Hepatocyte (in vitro differentiated cells): ENCODE results near the gene HNRNPA0. TPM values are rescaled to one million over a fixed set of nuclear protein-coding genes. Genes with fewer than 3 reads are reported as not detected.

Source experiments
- DNase-seq: peaks from one replicate; pipeline ENCODE4 v3.0.0-alpha.2; 2016; ENCODE audit warnings: low spot score
- H2AFZ ChIP-seq: fragments of 200-600 bp; sonication (generic); 2 replicates; pipeline ENCODE4 v1.6.0; 2016; ENCODE audit warnings: antibody characterized with exemption, mild to moderate bottlenecking
- H3K27ac ChIP-seq: fragments of 200-600 bp; sonication (generic); 2 replicates; pipeline ENCODE4 v1.5.1; 2016; ENCODE audit warnings: mild to moderate bottlenecking
- H3K27me3 ChIP-seq: fragments of 200-600 bp; sonication (generic); 2 replicates; pipeline ENCODE4 v1.6.1; 2016
- H3K36me3 ChIP-seq: fragments of 200-600 bp; sonication (generic); replicated peaks from 2 replicates; pipeline ENCODE4 v1.5.1; 2016; ENCODE audit warnings: low read depth; ENCODE audit not compliant: insufficient read depth
- H3K4me1 ChIP-seq: fragments of 200-600 bp; sonication (generic); 2 replicates; pipeline ENCODE4 v1.5.1; 2016; ENCODE audit warnings: mild to moderate bottlenecking, moderate library complexity; ENCODE audit not compliant: insufficient read depth
- H3K4me2 ChIP-seq: fragments of 200-600 bp; sonication (generic); 2 replicates; pipeline ENCODE4 v1.6.0; 2016
- H3K4me3 ChIP-seq: fragments of 200-600 bp; sonication (generic); 2 replicates; pipeline ENCODE4 v1.5.1; 2016; ENCODE audit warnings: mild to moderate bottlenecking
- H3K79me2 ChIP-seq: fragments of 200-600 bp; sonication (generic); 2 replicates; pipeline ENCODE4 v1.6.0; 2017; ENCODE audit warnings: mild to moderate bottlenecking
- H3K9me2 ChIP-seq: fragments of 200-600 bp; sonication (generic); replicated peaks from 2 replicates; pipeline ENCODE4 v1.6.0; 2017; ENCODE audit warnings: mild to moderate bottlenecking; ENCODE audit not compliant: insufficient read depth
- H3K9me3 ChIP-seq: fragments of 200-600 bp; sonication (generic); 2 replicates; pipeline ENCODE4 v1.5.1; 2016; ENCODE audit warnings: low read depth, mild to moderate bottlenecking
- H4K20me1 ChIP-seq: fragments of 200-600 bp; sonication (generic); 2 replicates; pipeline ENCODE4 v1.6.0; 2016; ENCODE audit warnings: mild to moderate bottlenecking; ENCODE audit not compliant: insufficient read depth, poor library complexity, severe bottlenecking
- CTCF ChIP-seq: fragments of 200-600 bp; sonication (generic); IDR thresholded peaks from 2 replicates; pipeline ENCODE4 v1.5.1; 2016; ENCODE audit warnings: antibody characterized with exemption, mild to moderate bottlenecking; ENCODE audit not compliant: poor library complexity
- EZH2 ChIP-seq: fragments of 200-600 bp; sonication (generic); IDR thresholded peaks from 2 replicates; pipeline ENCODE4 v1.6.1; 2016; ENCODE audit warnings: antibody characterized with exemption, mild to moderate bottlenecking, borderline replicate concordance
- EZH2phosphoT487 ChIP-seq: fragments of 200-600 bp; sonication (generic); IDR thresholded peaks from one replicate; pipeline ENCODE4 v1.6.1; 2018; ENCODE audit warnings: antibody characterized with exemption, mild to moderate bottlenecking, low read depth, moderate library complexity; ENCODE audit not compliant: unreplicated experiment, severe bottlenecking
- WGBS: methylation state at CpG from one replicate; pipeline ENCODE4 v1.1.6; 2016; ENCODE audit warnings: low lambda C conversion rate; ENCODE audit errors: missing lambda C conversion rate; 5-methylcytosine and 5-hydroxymethylcytosine counted together
- polyA plus RNA-seq: library from polyadenylated mRNA; unstranded; fragments of >200 nt; fragmentation: Nextera tagmentation; extraction: Ambion mirVana; gene quantifications from 2 replicates; pipeline ENCODE4 v1.2.1, GENCODE V29; 2016
- total RNA-seq: library from RNA; depleted of rRNA; stranded (reverse); fragments of >200 nt; gene quantifications from 2 replicates; pipeline ENCODE4 v1.2.3, GENCODE V29; 2014

Gene HNRNPA0
- total and polyA plus RNA-seq, 2 experiments from 2014 or later, result 15.8 to 30.8 TPM

- Histone ChIP-seq H3K9me3 (no peaks in the 10 kb centered on the region), H4K20me1 (no peaks in the 10 kb centered on the region), H3K36me3 (peaks cover 3% of the 10 kb centered on the region), H2AFZ (no peak overlapping the region), H3K9me2 (no peaks in the 10 kb centered on the region), H3K27me3 (no peaks in the 10 kb centered on the region), H3K4me2 (no peak overlapping the region), H3K4me3 (no peak overlapping the region), H3K27ac (no peak overlapping the region), H3K79me2 (no peaks in the 10 kb centered on the region), H3K4me1 (peaks cover 9% of the 10 kb centered on the region)
- 4% methylated on average over 1 of the region's 1 CpG for WGBS
- no peak for TF ChIP-seq CTCF
- no peak for TF ChIP-seq EZH2
- no peak for DNase-seq
These were observed 57.7 kb downstream of the HNRNPA0 start for GRCh38 chr5:137696481-137696880.

GRCh38 chr5:137695651-137696428, 58.3 kb downstream of the HNRNPA0 start:
- Histone ChIP-seq H4K20me1 (no peaks in the 10 kb centered on the region), H2AFZ (no peak overlapping the region), H3K4me3 (no peak overlapping the region), H3K79me2 (no peaks in the 10 kb centered on the region), H3K27me3 (no peaks in the 10 kb centered on the region), H3K4me2 (no peak overlapping the region), H3K27ac (no peak overlapping the region), H3K9me3 (no peaks in the 10 kb centered on the region), H3K36me3 (peaks cover 3% of the 10 kb centered on the region), H3K4me1 (peaks cover 9% of the 10 kb centered on the region), H3K9me2 (no peaks in the 10 kb centered on the region)
- TF ChIP-seq EZH2 (no peak), EZH2phosphoT487 (no peak), CTCF (no peak)
- WGBS, result 93% methylated on average over 4 of the region's 4 CpGs
- no peak for DNase-seq

Other genes starting within 250 kb of the HNRNPA0 start
- gene KLHL3, start 18.3 kb downstream of the HNRNPA0 start, total RNA-seq, result 4.0 and 5.3 TPM in 2 replicates
- 1.4 and 3.3 TPM in 2 replicates for gene KLHL3, start 18.3 kb downstream of the HNRNPA0 start, polyA plus RNA-seq
- not detected in 2 replicates for gene MYOT, start 113.5 kb upstream of the HNRNPA0 start, total RNA-seq
- gene MYOT, start 113.5 kb upstream of the HNRNPA0 start, polyA plus RNA-seq, result not detected in 2 replicates
- gene PKD2L2, start 135.1 kb upstream of the HNRNPA0 start, total RNA-seq, result not detected in 2 replicates
- 0.09 and 0.11 TPM in 2 replicates for gene PKD2L2, start 135.1 kb upstream of the HNRNPA0 start, polyA plus RNA-seq